Spleen (tissue), 11 donors: ENCODE results near the gene SEC24C. TPM values are rescaled to one million over a fixed set of nuclear protein-coding genes. Genes with fewer than 3 reads are reported as not detected.

Experiments
- DNase-seq: peaks from one replicate; pipeline ENCODE4 v3.0.0-alpha.2; 2020
- H3K27ac ChIP-seq, 8 donors: fragments of 200-600 bp; sonication (generic) in 7 of 8; 1 replicate in 4 of 8; 2 replicates in 4 of 8; pipeline versions ENCODE4 v1.5.0 to v1.8.0; 2016 to 2021; ENCODE audit warnings: inconsistent platforms in 4 of 8, mild to moderate bottlenecking in 4 of 8, moderate library complexity in 1 of 8
- H3K27me3 ChIP-seq, 7 donors: fragments of 200-600 bp; sonication (generic) in 6 of 7; replicated peaks in 1 of 7; 1 replicate in 4 of 7; 2 replicates in 3 of 7; pipeline versions ENCODE4 v1.5.0 to v1.8.0; 2016 to 2021; ENCODE audit warnings: inconsistent platforms in 3 of 7, mild to moderate bottlenecking in 1 of 7
- H3K36me3 ChIP-seq, 6 donors: fragments of 200-600 bp; sonication (generic) in 5 of 6; 1 replicate in 4 of 6; 2 replicates in 2 of 6; pipeline versions ENCODE4 v1.5.0 to v1.8.0; 2016 to 2021; ENCODE audit warnings: inconsistent platforms in 2 of 6
- H3K4me1 ChIP-seq, 6 donors: fragments of 200-600 bp; sonication (generic) in 5 of 6; 1 replicate in 3 of 6; 2 replicates in 3 of 6; pipeline versions ENCODE4 v1.5.0 to v1.8.0; 2016 to 2021; ENCODE audit warnings: inconsistent platforms in 3 of 6
- H3K4me3 ChIP-seq, 8 donors: fragments of 200-600 bp; sonication (generic) in 7 of 8; 1 replicate in 4 of 8; 2 replicates in 4 of 8; pipeline versions ENCODE4 v1.5.0 to v1.8.0; 2016 to 2021; ENCODE audit warnings: inconsistent platforms in 4 of 8, mild to moderate bottlenecking in 4 of 8, moderate library complexity in 2 of 8
- H3K9me3 ChIP-seq, 8 donors: fragments of 200-600 bp; sonication (generic) in 7 of 8; 1 replicate in 4 of 8; 2 replicates in 4 of 8; pipeline versions ENCODE4 v1.5.0 to v1.8.0; 2016 to 2021; ENCODE audit warnings: inconsistent platforms in 4 of 8
- POLR2A ChIP-seq, 3 donors: fragments of 450-650 bp; IDR thresholded peaks; one replicate each; pipeline ENCODE4 v1.5.1; 2017; ENCODE audit warnings: antibody characterized with exemption in 3 of 3, mild to moderate bottlenecking in 1 of 3
- POLR2AphosphoS5 ChIP-seq, 3 donors: sonication (generic); formaldehyde crosslinking; IDR thresholded peaks; one replicate each; pipeline ENCODE4 v1.5.1; 2017; ENCODE audit warnings: antibody characterized with exemption in 3 of 3
- WGBS, 5 donors: extraction: QIAGEN DNeasy Blood & Tissue Kit in 3 of 5; methylation state at CpG; one replicate each; pipeline versions ENCODE4 v1.1.5 to v1.1.7; 2013 to 2018; 5-methylcytosine and 5-hydroxymethylcytosine counted together
- intact Hi-C: fragments of 100-400 bp; cut with DNase I; formaldehyde crosslinking; loops from one replicate; pipeline ENCODE4 v1.15.0; 2023; ENCODE audit warnings: low total_unique reads
- polyA plus RNA-seq, 3 donors: library from polyadenylated mRNA; stranded (reverse); fragments of 200-250 nt; gene quantifications; one replicate each; pipeline ENCODE4 v1.2.1, GENCODE V29; 2013
- small RNA-seq, 4 donors: library from RNA; depleted of rRNA; stranded (forward); fragments of <200 nt; gene quantifications; one replicate each; pipeline ENCODE3, GENCODE V24; 2016
- total RNA-seq, 7 donors: library from RNA; depleted of rRNA in 3 of 7; stranded (reverse); fragments of >200 nt in 3 of 7; fragmentation: NEBNext Ultra II Directional in 4 of 7; extraction: Animal tissue kit (Norgen Biotek cat#: 25700) in 4 of 7; gene quantifications; one replicate each; pipeline versions ENCODE4 v1.1.0 to v1.2.1, GENCODE V29; 2016 to 2021
- donor health status: healthy with polysubstance abuse.
- donor health status: DM: no; HTN: no; CAD: no; lungs with moderate emphysema.
- donor health status: DM: no; HTN: no; CAD: no.
- donor health status: Bipolar disorder and iron deficiency.
- donor health status: healthy.
- donor health status: DM: no; HTN: no; CAD: no.
- donor health status: DM: yes; HTN: yes; CAD: no.

SEC24C gene
- total and polyA plus RNA-seq, 10 donors: 20.4 to 75.6 (median 62.4) TPM

DNA sequence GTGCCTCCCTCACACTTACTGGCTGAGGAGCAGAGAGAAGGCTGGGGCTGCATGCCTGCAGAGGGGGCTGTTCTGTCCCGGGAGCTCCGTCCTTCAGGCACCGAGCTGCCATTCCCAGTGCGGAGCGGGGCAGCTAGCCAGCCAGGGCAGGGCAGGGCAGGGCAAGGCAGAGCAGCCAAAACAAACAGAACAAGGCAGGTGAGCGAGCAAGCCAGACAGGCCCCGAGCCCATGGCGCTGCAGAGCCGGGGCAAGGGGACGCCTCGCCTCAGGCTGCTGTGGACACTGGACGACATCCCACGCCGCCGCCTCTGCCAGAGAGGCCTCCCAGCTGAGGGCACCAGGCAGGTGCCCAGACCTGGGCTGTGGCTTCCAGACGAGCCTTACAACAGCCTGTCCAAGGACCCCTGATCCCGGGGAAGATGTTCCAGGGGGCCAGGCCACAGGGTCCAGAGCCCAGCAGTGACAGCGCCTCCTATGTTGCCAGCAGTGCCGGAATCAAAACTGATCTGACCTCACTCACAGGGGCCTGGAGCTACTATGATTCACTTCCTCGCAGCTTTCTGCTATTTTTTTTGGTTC is 75.4 kb downstream of the SEC24C start:
- H3K9me3 ChIP-seq: no peaks in the 10 kb centered on the region
- peak overlapping the region in 5 of 8 donors; percentile 15 to 81 (median 73) for H3K27ac ChIP-seq
- TF ChIP-seq POLR2A (IDR thresholded peaks at IDR 0.05) (no peak), POLR2AphosphoS5 (IDR thresholded peaks at IDR 0.05) (peak in 1 of 3 donors; percentile 44)
- no peaks in the 10 kb centered on the region for H3K27me3 ChIP-seq
- DNase-seq: peak; percentile 78
- H3K36me3 ChIP-seq: peaks cover 0 to 97% (median 63%) of the 10 kb centered on the region in 6 donors
- 89 to 93% (median 90%) methylated on average over 9 to 20 of the region's 20 CpGs for WGBS, 5 donors
- H3K4me1 ChIP-seq: peaks cover 0 to 55% (median 18%) of the 10 kb centered on the region in 6 donors
- no peak overlapping the region for H3K4me3 ChIP-seq
- intact Hi-C loops: no loop called here

Small RNA genes within 50 kb of the gene (small RNA-seq; reads per million reads assigned to genes)
- gene AC022400.4 (0 reads per million in 4 donors), gene AC022400.9 (0 reads per million in 4 donors), gene RNA5SP320 (0 reads per million in 4 donors), gene ZSWIM8-AS1 (0 reads per million in 4 donors)

Other genes with a start within 250 kb of the SEC24C start
- 10 to 100 TPM; 37.2 to 61.2 (median 43.2) TPM for gene PPP3CB, start 248.3 kb upstream of the SEC24C start, total RNA-seq
- gene PPP3CB, start 248.3 kb upstream of the SEC24C start, polyA plus RNA-seq: 10 to 100 TPM; 25.5 to 29.9 (median 27.4) TPM
- gene USP54, start 153.0 kb upstream of the SEC24C start, total RNA-seq: 10 to 100 TPM in 4 of 7 donors, 1 to 10 TPM in 3; 5.6 to 16.8 (median 10.6) TPM
- 1 to 10 TPM; 1.1 to 2.0 (median 1.7) TPM for gene USP54, start 153.0 kb upstream of the SEC24C start, polyA plus RNA-seq
- 1 to 10 TPM in 2 of 7 donors, under 1 TPM in 3, not detected in 2; 0.54 to 2.1 (median 0.94) TPM for gene MYOZ1, start 102.9 kb upstream of the SEC24C start, total RNA-seq
- under 1 TPM; 0.26 to 0.48 (median 0.32) TPM for gene MYOZ1, start 102.9 kb upstream of the SEC24C start, polyA plus RNA-seq
- gene SYNPO2L, start 88.3 kb upstream of the SEC24C start, total RNA-seq: under 1 TPM in 2 of 7 donors, not detected in 5; 0.19 to 0.23 TPM
- gene SYNPO2L, start 88.3 kb upstream of the SEC24C start, polyA plus RNA-seq: under 1 TPM; 0.02 to 0.06 (median 0.04) TPM
- gene AGAP5, start 46.3 kb upstream of the SEC24C start, total RNA-seq: 10 to 100 TPM in 4 of 7 donors, 1 to 10 TPM in 3; 5.4 to 15.7 (median 10.7) TPM
- 1 to 10 TPM; 2.6 to 5.8 (median 5.4) TPM for gene AGAP5, start 46.3 kb upstream of the SEC24C start, polyA plus RNA-seq
- gene CHCHD1, start 37.7 kb downstream of the SEC24C start, total RNA-seq: 10 to 100 TPM; 14.6 to 31.6 (median 18.3) TPM
- 10 to 100 TPM; 57.9 to 75.9 (median 73.1) TPM for gene CHCHD1, start 37.7 kb downstream of the SEC24C start, polyA plus RNA-seq
- gene ZSWIM8, start 41.2 kb downstream of the SEC24C start, total RNA-seq: 100 to 1,000 TPM in 6 of 7 donors, 10 to 100 TPM in 1; 97.0 to 141 (median 129) TPM
- gene ZSWIM8, start 41.2 kb downstream of the SEC24C start, polyA plus RNA-seq: 100 to 1,000 TPM in 2 of 3 donors, 10 to 100 TPM in 1; 51.5 to 109 (median 101) TPM
- gene NDST2, start 67.2 kb downstream of the SEC24C start, total RNA-seq: 100 to 1,000 TPM in 5 of 7 donors, 10 to 100 TPM in 2; 84.6 to 159 (median 117) TPM
- 10 to 100 TPM; 10.9 to 21.7 (median 12.3) TPM for gene NDST2, start 67.2 kb downstream of the SEC24C start, polyA plus RNA-seq
- gene CAMK2G, start 130.2 kb downstream of the SEC24C start, total RNA-seq: 10 to 100 TPM; 32.7 to 55.2 (median 45.8) TPM
- gene CAMK2G, start 130.2 kb downstream of the SEC24C start, polyA plus RNA-seq: 10 to 100 TPM; 10.4 to 18.0 (median 17.1) TPM
- gene PLAU, start 166.8 kb downstream of the SEC24C start, total RNA-seq: 10 to 100 TPM; 19.1 to 95.0 (median 40.7) TPM
- gene PLAU, start 166.8 kb downstream of the SEC24C start, polyA plus RNA-seq: 10 to 100 TPM in 2 of 3 donors, 1 to 10 TPM in 1; 9.6 to 18.3 (median 16.8) TPM